ENCODE measurements around the gene PRKG1.

GRCh38 chr10:52059089-52059488 is 984.8 kb downstream of the PRKG1 start:
- TF ChIP-seq, protein P1, sequence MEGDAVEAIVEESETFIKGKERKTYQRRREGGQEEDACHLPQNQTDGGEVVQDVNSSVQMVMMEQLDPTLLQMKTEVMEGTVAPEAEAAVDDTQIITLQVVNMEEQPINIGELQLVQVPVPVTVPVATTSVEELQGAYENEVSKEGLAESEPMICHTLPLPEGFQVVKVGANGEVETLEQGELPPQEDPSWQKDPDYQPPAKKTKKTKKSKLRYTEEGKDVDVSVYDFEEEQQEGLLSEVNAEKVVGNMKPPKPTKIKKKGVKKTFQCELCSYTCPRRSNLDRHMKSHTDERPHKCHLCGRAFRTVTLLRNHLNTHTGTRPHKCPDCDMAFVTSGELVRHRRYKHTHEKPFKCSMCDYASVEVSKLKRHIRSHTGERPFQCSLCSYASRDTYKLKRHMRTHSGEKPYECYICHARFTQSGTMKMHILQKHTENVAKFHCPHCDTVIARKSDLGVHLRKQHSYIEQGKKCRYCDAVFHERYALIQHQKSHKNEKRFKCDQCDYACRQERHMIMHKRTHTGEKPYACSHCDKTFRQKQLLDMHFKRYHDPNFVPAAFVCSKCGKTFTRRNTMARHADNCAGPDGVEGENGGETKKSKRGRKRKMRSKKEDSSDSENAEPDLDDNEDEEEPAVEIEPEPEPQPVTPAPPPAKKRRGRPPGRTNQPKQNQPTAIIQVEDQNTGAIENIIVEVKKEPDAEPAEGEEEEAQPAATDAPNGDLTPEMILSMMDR (IDR thresholded peaks at IDR 0.05): no peak
- TF ChIP-seq EZH2 (IDR thresholded peaks at IDR 0.05): no peak
